ENCODE measurements around the gene CSMD2. TPM values are rescaled to one million over a fixed set of nuclear protein-coding genes. Genes with fewer than 3 reads are reported as not detected.

Gene CSMD2
- total RNA-seq, 1 experiment from 2014 or later, result 13.2 TPM

GRCh38 chr1:33822396-33822795 is 342.6 kb downstream of the CSMD2 start (continued):
- TF ChIP-seq, protein P1, sequence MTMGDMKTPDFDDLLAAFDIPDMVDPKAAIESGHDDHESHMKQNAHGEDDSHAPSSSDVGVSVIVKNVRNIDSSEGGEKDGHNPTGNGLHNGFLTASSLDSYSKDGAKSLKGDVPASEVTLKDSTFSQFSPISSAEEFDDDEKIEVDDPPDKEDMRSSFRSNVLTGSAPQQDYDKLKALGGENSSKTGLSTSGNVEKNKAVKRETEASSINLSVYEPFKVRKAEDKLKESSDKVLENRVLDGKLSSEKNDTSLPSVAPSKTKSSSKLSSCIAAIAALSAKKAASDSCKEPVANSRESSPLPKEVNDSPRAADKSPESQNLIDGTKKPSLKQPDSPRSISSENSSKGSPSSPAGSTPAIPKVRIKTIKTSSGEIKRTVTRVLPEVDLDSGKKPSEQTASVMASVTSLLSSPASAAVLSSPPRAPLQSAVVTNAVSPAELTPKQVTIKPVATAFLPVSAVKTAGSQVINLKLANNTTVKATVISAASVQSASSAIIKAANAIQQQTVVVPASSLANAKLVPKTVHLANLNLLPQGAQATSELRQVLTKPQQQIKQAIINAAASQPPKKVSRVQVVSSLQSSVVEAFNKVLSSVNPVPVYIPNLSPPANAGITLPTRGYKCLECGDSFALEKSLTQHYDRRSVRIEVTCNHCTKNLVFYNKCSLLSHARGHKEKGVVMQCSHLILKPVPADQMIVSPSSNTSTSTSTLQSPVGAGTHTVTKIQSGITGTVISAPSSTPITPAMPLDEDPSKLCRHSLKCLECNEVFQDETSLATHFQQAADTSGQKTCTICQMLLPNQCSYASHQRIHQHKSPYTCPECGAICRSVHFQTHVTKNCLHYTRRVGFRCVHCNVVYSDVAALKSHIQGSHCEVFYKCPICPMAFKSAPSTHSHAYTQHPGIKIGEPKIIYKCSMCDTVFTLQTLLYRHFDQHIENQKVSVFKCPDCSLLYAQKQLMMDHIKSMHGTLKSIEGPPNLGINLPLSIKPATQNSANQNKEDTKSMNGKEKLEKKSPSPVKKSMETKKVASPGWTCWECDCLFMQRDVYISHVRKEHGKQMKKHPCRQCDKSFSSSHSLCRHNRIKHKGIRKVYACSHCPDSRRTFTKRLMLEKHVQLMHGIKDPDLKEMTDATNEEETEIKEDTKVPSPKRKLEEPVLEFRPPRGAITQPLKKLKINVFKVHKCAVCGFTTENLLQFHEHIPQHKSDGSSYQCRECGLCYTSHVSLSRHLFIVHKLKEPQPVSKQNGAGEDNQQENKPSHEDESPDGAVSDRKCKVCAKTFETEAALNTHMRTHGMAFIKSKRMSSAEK (CRISPR knock-in tag; IDR thresholded peaks at IDR 0.05; ENCODE audit: borderline replicate concordance), result no peak
- no peak for TF ChIP-seq GRHL2 (CRISPR knock-in tag; IDR thresholded peaks at IDR 0.05; ENCODE audit: insufficient replicate concordance, severe bottlenecking)
- TF ChIP-seq JUN (CRISPR knock-in tag; IDR thresholded peaks at IDR 0.05), result no peak
- TF ChIP-seq, protein P2, sequence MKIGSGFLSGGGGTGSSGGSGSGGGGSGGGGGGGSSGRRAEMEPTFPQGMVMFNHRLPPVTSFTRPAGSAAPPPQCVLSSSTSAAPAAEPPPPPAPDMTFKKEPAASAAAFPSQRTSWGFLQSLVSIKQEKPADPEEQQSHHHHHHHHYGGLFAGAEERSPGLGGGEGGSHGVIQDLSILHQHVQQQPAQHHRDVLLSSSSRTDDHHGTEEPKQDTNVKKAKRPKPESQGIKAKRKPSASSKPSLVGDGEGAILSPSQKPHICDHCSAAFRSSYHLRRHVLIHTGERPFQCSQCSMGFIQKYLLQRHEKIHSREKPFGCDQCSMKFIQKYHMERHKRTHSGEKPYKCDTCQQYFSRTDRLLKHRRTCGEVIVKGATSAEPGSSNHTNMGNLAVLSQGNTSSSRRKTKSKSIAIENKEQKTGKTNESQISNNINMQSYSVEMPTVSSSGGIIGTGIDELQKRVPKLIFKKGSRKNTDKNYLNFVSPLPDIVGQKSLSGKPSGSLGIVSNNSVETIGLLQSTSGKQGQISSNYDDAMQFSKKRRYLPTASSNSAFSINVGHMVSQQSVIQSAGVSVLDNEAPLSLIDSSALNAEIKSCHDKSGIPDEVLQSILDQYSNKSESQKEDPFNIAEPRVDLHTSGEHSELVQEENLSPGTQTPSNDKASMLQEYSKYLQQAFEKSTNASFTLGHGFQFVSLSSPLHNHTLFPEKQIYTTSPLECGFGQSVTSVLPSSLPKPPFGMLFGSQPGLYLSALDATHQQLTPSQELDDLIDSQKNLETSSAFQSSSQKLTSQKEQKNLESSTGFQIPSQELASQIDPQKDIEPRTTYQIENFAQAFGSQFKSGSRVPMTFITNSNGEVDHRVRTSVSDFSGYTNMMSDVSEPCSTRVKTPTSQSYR (CRISPR knock-in tag; IDR thresholded peaks at IDR 0.05), result no peak
- no peak for TF ChIP-seq ZNF425 (CRISPR knock-in tag; conservative IDR thresholded peaks at IDR 0.05)
- TF ChIP-seq, protein P3, sequence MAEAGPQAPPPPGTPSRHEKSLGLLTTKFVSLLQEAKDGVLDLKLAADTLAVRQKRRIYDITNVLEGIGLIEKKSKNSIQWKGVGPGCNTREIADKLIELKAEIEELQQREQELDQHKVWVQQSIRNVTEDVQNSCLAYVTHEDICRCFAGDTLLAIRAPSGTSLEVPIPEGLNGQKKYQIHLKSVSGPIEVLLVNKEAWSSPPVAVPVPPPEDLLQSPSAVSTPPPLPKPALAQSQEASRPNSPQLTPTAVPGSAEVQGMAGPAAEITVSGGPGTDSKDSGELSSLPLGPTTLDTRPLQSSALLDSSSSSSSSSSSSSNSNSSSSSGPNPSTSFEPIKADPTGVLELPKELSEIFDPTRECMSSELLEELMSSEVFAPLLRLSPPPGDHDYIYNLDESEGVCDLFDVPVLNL (CRISPR knock-in tag; IDR thresholded peaks at IDR 0.05; ENCODE audit: borderline replicate concordance, low read depth), result no peak
- TF ChIP-seq ESRRA (CRISPR knock-in tag; IDR thresholded peaks at IDR 0.05; ENCODE audit: borderline replicate concordance), result no peak

- ChIA-PET POLR2A (no interaction called here), CTCF (no interaction called here)
- no peak overlapping the region for H3K27ac Mint-ChIP-seq
- H3K9me3 Mint-ChIP-seq, result no peaks in the 10 kb centered on the region
- H3K4me3 Mint-ChIP-seq, result no peak overlapping the region
- H3K27me3 Mint-ChIP-seq (ENCODE audit: low read depth), result no peaks in the 10 kb centered on the region
- no peaks in the 10 kb centered on the region for H3K4me1 Mint-ChIP-seq
- H3K36me3 Mint-ChIP-seq, result peaks cover 9% of the 10 kb centered on the region
- ATAC-seq, result no peak
- no peak for DNase-seq (ENCODE audit: low spot score)
- TF ChIP-seq ATF1 (CRISPR knock-in tag; IDR thresholded peaks at IDR 0.05) (no peak), NR2C2 (CRISPR knock-in tag; IDR thresholded peaks at IDR 0.05) (no peak), GTF2I (CRISPR knock-in tag; conservative IDR thresholded peaks at IDR 0.05) (no peak), ZBTB21 (CRISPR knock-in tag; IDR thresholded peaks at IDR 0.05; ENCODE audit: borderline replicate concordance) (no peak), SP1 (CRISPR knock-in tag; conservative IDR thresholded peaks at IDR 0.05) (no peak), MYBL2 (CRISPR knock-in tag; IDR thresholded peaks at IDR 0.05) (no peak), OVOL2 (CRISPR knock-in tag; IDR thresholded peaks at IDR 0.05; ENCODE audit: borderline replicate concordance) (no peak)
- TF ChIP-seq, protein P4, sequence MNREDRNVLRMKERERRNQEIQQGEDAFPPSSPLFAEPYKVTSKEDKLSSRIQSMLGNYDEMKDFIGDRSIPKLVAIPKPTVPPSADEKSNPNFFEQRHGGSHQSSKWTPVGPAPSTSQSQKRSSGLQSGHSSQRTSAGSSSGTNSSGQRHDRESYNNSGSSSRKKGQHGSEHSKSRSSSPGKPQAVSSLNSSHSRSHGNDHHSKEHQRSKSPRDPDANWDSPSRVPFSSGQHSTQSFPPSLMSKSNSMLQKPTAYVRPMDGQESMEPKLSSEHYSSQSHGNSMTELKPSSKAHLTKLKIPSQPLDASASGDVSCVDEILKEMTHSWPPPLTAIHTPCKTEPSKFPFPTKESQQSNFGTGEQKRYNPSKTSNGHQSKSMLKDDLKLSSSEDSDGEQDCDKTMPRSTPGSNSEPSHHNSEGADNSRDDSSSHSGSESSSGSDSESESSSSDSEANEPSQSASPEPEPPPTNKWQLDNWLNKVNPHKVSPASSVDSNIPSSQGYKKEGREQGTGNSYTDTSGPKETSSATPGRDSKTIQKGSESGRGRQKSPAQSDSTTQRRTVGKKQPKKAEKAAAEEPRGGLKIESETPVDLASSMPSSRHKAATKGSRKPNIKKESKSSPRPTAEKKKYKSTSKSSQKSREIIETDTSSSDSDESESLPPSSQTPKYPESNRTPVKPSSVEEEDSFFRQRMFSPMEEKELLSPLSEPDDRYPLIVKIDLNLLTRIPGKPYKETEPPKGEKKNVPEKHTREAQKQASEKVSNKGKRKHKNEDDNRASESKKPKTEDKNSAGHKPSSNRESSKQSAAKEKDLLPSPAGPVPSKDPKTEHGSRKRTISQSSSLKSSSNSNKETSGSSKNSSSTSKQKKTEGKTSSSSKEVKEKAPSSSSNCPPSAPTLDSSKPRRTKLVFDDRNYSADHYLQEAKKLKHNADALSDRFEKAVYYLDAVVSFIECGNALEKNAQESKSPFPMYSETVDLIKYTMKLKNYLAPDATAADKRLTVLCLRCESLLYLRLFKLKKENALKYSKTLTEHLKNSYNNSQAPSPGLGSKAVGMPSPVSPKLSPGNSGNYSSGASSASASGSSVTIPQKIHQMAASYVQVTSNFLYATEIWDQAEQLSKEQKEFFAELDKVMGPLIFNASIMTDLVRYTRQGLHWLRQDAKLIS (CRISPR knock-in tag; IDR thresholded peaks at IDR 0.05; ENCODE audit: borderline replicate concordance), result no peak
- TF ChIP-seq, protein P5, sequence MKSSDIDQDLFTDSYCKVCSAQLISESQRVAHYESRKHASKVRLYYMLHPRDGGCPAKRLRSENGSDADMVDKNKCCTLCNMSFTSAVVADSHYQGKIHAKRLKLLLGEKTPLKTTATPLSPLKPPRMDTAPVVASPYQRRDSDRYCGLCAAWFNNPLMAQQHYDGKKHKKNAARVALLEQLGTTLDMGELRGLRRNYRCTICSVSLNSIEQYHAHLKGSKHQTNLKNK (CRISPR knock-in tag; IDR thresholded peaks at IDR 0.05), result no peak
- TF ChIP-seq, protein P1 (CRISPR knock-in tag; IDR thresholded peaks at IDR 0.05; ENCODE audit: borderline replicate concordance), result no peak
Observed at GRCh38 chr1:33821291-33821690, 343.7 kb downstream of the CSMD2 start.

Measured in WTC11 (cell line).